Endodermal cell (in vitro differentiated cells): ENCODE measurements around the gene PTPRN2. TPM values are rescaled to one million over a fixed set of nuclear protein-coding genes. Genes with fewer than 3 reads are reported as not detected.

ENCODE experiments used
- DNase-seq: peaks from one replicate; pipeline ENCODE4 v3.0.0-alpha.2; 2017
- H3K27ac ChIP-seq: 2 replicates; pipeline ENCODE4 v1.5.1; 2013; ENCODE audit warnings: mild to moderate bottlenecking, low read depth, low read length, moderate library complexity
- H3K27me3 ChIP-seq: 2 replicates; pipeline ENCODE4 v1.6.1; 2013; ENCODE audit warnings: mild to moderate bottlenecking, low read length, moderate library complexity; ENCODE audit not compliant: insufficient read depth, control insufficient read depth, poor library complexity, severe bottlenecking
- H3K36me3 ChIP-seq: 2 replicates; pipeline ENCODE4 v1.7.0; 2013; ENCODE audit warnings: mild to moderate bottlenecking, low read length, moderate library complexity; ENCODE audit not compliant: control insufficient read depth, insufficient read depth
- H3K4me1 ChIP-seq: one replicate; pipeline ENCODE4 v1.7.0; 2013; ENCODE audit warnings: low read length; ENCODE audit not compliant: control insufficient read depth, insufficient read depth
- H3K4me3 ChIP-seq: 2 replicates; pipeline ENCODE4 v1.5.1; 2013; ENCODE audit warnings: mild to moderate bottlenecking, low read length, moderate library complexity
- H3K9ac ChIP-seq: 2 replicates; pipeline ENCODE4 v1.6.1; 2013; ENCODE audit warnings: mild to moderate bottlenecking, low read length, moderate library complexity; ENCODE audit not compliant: poor library complexity, severe bottlenecking; ENCODE audit errors: extremely low read depth
- H3K9me3 ChIP-seq: 2 replicates; pipeline ENCODE4 v1.6.1; 2013; ENCODE audit warnings: mild to moderate bottlenecking, low read length, moderate library complexity; ENCODE audit not compliant: control insufficient read depth
- H3K27ac Mint-ChIP-seq: 2 replicates; pipeline ENCODE4 v1.8.0; 2020; ENCODE audit warnings: mixed read lengths
- H3K27me3 Mint-ChIP-seq: 2 replicates; pipeline ENCODE4 v1.8.0; 2021; ENCODE audit warnings: mild to moderate bottlenecking, mixed read lengths; ENCODE audit not compliant: insufficient read depth
- H3K36me3 Mint-ChIP-seq: 2 replicates; pipeline ENCODE4 v1.8.0; 2020; ENCODE audit warnings: low read depth, mixed read lengths
- H3K4me1 Mint-ChIP-seq: 2 replicates; pipeline ENCODE4 v1.8.0; 2020; ENCODE audit warnings: mixed read lengths
- H3K4me3 Mint-ChIP-seq: 2 replicates; pipeline ENCODE4 v1.8.0; 2020; ENCODE audit warnings: mild to moderate bottlenecking, moderate library complexity, mixed read lengths
- H3K9me3 Mint-ChIP-seq: 2 replicates; pipeline ENCODE4 v1.8.0; 2020; ENCODE audit warnings: mild to moderate bottlenecking, mixed read lengths
- CTCF ChIP-seq: fragments of 200-600 bp; sonication (generic); conservative IDR thresholded peaks from 2 replicates; pipeline ENCODE4 v1.5.0; 2021; ENCODE audit warnings: antibody characterized with exemption, mild to moderate bottlenecking
- WGBS, 2 experiments: methylation state at CpG; one replicate each; pipeline versions ENCODE4 v1.1.5 to v1.1.7; 2013; ENCODE audit warnings: missing lambda C conversion rate in 2 of 2, mixed read lengths in 1 of 2; ENCODE audit not compliant: insufficient coverage in 1 of 2, insufficient read length in 1 of 2; 5-methylcytosine and 5-hydroxymethylcytosine counted together
- total RNA-seq, 2 donors: library from RNA; stranded (reverse); fragmentation: NEBNext Ultra II Directional in 1 of 2; extraction: Animal tissue kit (Norgen Biotek cat#: 25700) in 1 of 2; gene quantifications; 2 replicates in 1 of 2; 3 replicates in 1 of 2; pipeline ENCODE4 v1.2.1, GENCODE V29; 2021

PTPRN2 gene
- total RNA-seq, 2 donors from 2014 or later: 0.69 to 1.2 TPM

GRCh38 chr7:158533386-158534133 is 54.1 kb downstream of the PTPRN2 start:
- DNase-seq: no peak
- 79 to 80% methylated on average over 21 to 26 of the region's 26 CpGs for WGBS, 2 experiments
- no peak overlapping the region for H3K4me3 ChIP-seq
- no peaks in the 10 kb centered on the region for H3K27me3 Mint-ChIP-seq
- H3K4me3 Mint-ChIP-seq: no peak overlapping the region
- H3K27ac ChIP-seq: no peak overlapping the region
- peaks cover 81% of the 10 kb centered on the region for H3K9me3 ChIP-seq
- H3K27me3 ChIP-seq: no peaks in the 10 kb centered on the region
- no peaks in the 10 kb centered on the region for H3K4me1 ChIP-seq
- H3K9ac ChIP-seq: no peak overlapping the region
- no peaks in the 10 kb centered on the region for H3K4me1 Mint-ChIP-seq
- no peaks in the 10 kb centered on the region for H3K36me3 ChIP-seq
- no peak for TF ChIP-seq CTCF
- H3K36me3 Mint-ChIP-seq: no peaks in the 10 kb centered on the region
- peaks cover 2% of the 10 kb centered on the region for H3K9me3 Mint-ChIP-seq
- no peak overlapping the region for H3K27ac Mint-ChIP-seq

GRCh38 chr7:158532093-158532627 is 55.5 kb downstream of the PTPRN2 start:
- H3K4me1 Mint-ChIP-seq: no peaks in the 10 kb centered on the region
- no peaks in the 10 kb centered on the region for H3K27me3 ChIP-seq
- H3K9ac ChIP-seq: no peak overlapping the region
- no peaks in the 10 kb centered on the region for H3K4me1 ChIP-seq
- no peak overlapping the region for H3K27ac Mint-ChIP-seq
- H3K4me3 Mint-ChIP-seq: no peak overlapping the region
- peaks cover 85% of the 10 kb centered on the region for H3K9me3 ChIP-seq
- DNase-seq: no peak
- no peaks in the 10 kb centered on the region for H3K36me3 ChIP-seq
- no peak overlapping the region for H3K27ac ChIP-seq
- H3K36me3 Mint-ChIP-seq: no peaks in the 10 kb centered on the region
- no peak overlapping the region for H3K4me3 ChIP-seq
- 59 to 64% methylated on average over 10 to 17 of the region's 17 CpGs for WGBS, 2 experiments
- peaks cover 2% of the 10 kb centered on the region for H3K9me3 Mint-ChIP-seq
- TF ChIP-seq CTCF: no peak
- H3K27me3 Mint-ChIP-seq: no peaks in the 10 kb centered on the region

GRCh38 chr7:158531661-158532060 is 56.0 kb downstream of the PTPRN2 start:
- Histone ChIP-seq H3K27ac (no peak overlapping the region), H3K9me3 (peaks cover 80% of the 10 kb centered on the region), H3K4me3 (no peak overlapping the region), H3K36me3 (no peaks in the 10 kb centered on the region), H3K4me1 (no peaks in the 10 kb centered on the region), H3K9ac (no peak overlapping the region), H3K27me3 (no peaks in the 10 kb centered on the region)
- H3K4me1 Mint-ChIP-seq: no peaks in the 10 kb centered on the region
- no peak overlapping the region for H3K27ac Mint-ChIP-seq
- no peak for DNase-seq
- H3K27me3 Mint-ChIP-seq: no peaks in the 10 kb centered on the region
- no peak overlapping the region for H3K4me3 Mint-ChIP-seq
- no peak for TF ChIP-seq CTCF
- H3K9me3 Mint-ChIP-seq: peaks cover 2% of the 10 kb centered on the region
- H3K36me3 Mint-ChIP-seq: no peaks in the 10 kb centered on the region
- WGBS, 2 experiments: 74 to 75% methylated on average over 9 to 11 of the region's 11 CpGs
